C4-2B (cell line): ENCODE measurements around the gene ZBTB20.

Experiments used
- ZFX ChIP-seq: fragments of 450-650 bp; IDR thresholded peaks from 2 replicates; pipeline ENCODE4 v1.6.1; 2017
- TF ChIP-seq, protein P1 (sequence below): fragments of 450-650 bp; conservative IDR thresholded peaks from 2 replicates; pipeline ENCODE4 v1.5.1; 2017; ENCODE audit warnings: mild to moderate bottlenecking

DNA sequence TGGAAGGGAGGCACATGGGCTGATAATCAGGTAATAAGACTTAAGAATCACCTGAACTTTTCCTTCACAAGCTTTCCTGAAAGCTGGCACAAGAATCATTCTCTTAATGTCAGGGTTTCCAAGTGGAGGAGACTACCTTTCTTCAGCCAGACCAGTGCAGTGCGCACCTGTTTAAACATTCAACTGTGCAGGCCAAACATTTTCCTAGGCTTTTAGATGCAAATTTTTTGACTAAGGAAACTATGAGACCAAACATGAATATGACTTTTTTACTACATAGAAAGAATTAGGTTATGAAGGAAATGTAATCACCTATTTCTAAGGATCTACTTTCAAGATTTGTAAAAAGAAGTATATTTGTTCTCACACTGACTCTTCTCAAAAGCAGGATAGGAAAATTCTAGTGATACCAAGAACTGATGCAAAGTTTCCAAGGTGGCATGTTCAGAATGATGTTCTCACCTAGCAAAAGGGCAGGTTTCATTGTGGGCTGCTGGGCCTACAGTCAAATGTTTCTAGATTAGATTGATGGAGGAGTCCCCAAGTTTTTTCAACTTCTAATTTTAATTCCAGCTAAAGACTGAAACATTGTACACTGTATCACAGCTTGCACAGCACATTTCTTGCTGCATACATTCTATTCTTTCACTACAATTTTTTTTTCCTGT, 514.2 kb downstream of the ZBTB20 start:
- TF ChIP-seq, protein P1, sequence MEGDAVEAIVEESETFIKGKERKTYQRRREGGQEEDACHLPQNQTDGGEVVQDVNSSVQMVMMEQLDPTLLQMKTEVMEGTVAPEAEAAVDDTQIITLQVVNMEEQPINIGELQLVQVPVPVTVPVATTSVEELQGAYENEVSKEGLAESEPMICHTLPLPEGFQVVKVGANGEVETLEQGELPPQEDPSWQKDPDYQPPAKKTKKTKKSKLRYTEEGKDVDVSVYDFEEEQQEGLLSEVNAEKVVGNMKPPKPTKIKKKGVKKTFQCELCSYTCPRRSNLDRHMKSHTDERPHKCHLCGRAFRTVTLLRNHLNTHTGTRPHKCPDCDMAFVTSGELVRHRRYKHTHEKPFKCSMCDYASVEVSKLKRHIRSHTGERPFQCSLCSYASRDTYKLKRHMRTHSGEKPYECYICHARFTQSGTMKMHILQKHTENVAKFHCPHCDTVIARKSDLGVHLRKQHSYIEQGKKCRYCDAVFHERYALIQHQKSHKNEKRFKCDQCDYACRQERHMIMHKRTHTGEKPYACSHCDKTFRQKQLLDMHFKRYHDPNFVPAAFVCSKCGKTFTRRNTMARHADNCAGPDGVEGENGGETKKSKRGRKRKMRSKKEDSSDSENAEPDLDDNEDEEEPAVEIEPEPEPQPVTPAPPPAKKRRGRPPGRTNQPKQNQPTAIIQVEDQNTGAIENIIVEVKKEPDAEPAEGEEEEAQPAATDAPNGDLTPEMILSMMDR: no peak
- no peak for TF ChIP-seq ZFX
